ENCODE results near the gene DNAJB12.
A peak's percentile ranks its signal among the peaks of the same experiment; 100 is the strongest.

DNA sequence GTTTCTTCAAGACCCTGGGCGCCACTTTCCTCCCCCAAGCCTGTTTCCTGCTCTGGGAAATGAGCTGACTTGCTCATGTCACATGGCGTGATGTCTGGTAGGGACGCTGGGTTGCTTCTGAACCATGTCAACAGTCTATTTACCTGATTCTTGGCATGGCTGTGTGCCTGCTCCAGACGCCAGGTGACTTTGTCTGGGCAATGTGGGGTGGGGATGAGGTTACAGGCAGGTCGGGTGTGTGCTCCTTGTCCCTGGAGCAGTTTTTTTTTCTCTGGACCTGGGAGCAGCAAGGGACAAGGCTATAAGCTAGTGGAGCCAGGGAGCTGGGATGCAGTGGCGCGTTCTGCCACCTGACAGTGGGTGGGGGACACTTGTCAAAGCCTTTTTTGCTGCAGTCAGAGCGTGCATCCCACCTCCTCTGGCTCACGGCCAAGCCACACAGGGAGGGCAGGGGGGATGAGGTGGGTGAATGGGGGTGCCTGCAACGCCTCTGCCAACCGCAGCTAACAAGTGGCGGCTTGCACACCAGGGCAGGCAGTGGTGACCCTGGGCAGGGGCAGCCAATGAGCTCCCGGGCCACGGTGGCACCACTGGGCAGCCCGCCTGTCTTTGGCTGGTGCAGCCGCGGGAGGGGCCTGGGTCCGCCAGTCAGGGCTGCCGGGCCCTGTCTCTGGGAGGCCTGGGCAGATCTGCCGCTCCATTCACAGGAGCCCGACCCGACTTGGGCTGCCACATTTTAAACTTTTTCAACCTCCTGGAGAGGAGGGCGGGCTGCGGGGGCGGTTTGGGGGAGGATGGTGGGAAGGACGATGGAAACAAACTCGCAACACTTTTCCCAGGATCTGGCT is 22.9 kb downstream of the DNAJB12 start:
- TF ChIP-seq EP300 (IDR thresholded peaks at IDR 0.05) = no peak
- TF ChIP-seq CTCF (IDR thresholded peaks at IDR 0.05) = peak; percentile 12 to 27 (median 16)
- no peak for TF ChIP-seq POLR2A (IDR thresholded peaks at IDR 0.05)

Measured in ovary (tissue), 3 donors.